Muscle of leg (tissue), 11 donors: ENCODE results near the gene FNDC10. TPM values are rescaled to one million over a fixed set of nuclear protein-coding genes. Genes with fewer than 3 reads are reported as not detected.
A peak's percentile ranks its signal among the peaks of the same experiment; 100 is the strongest.

Experiments used
- DNase-seq: peaks from one replicate; pipeline ENCODE4 v3.0.0; 2013
- H3K27ac ChIP-seq: one replicate; pipeline ENCODE4 v1.5.1; 2013; ENCODE audit warnings: mild to moderate bottlenecking, low read length, control low read depth
- H3K27me3 ChIP-seq: one replicate; pipeline ENCODE4 v1.6.1; 2013; ENCODE audit warnings: low read length; ENCODE audit not compliant: control insufficient read depth, insufficient read depth
- H3K36me3 ChIP-seq: one replicate; pipeline ENCODE4 v1.6.1; 2013; ENCODE audit warnings: low read length; ENCODE audit not compliant: control insufficient read depth, insufficient read depth
- H3K4me1 ChIP-seq: one replicate; pipeline ENCODE4 v1.6.1; 2013; ENCODE audit warnings: low read length; ENCODE audit not compliant: control insufficient read depth, insufficient read depth
- H3K4me3 ChIP-seq: one replicate; pipeline ENCODE4 v1.5.1; 2013; ENCODE audit warnings: low read length, control low read depth
- H3K9me3 ChIP-seq: replicated peaks from 2 replicates; pipeline ENCODE4 v1.6.1; 2013; ENCODE audit warnings: low read depth, low read length; ENCODE audit not compliant: control insufficient read depth
- WGBS: methylation state at CpG from one replicate; pipeline ENCODE4 v1.1.5; 2013; ENCODE audit warnings: missing lambda C conversion rate; ENCODE audit not compliant: insufficient coverage; 5-methylcytosine and 5-hydroxymethylcytosine counted together
- polyA plus RNA-seq, 8 donors: library from polyadenylated mRNA; unstranded; fragments of 120-200 nt; gene quantifications; one replicate each; pipeline versions ENCODE4 v1.2.1 to v1.2.3, GENCODE V29; 2013; ENCODE audit warnings: inconsistent platforms in 1 of 8, low replicate concordance in 1 of 8; ENCODE audit not compliant: insufficient read length in 8 of 8, insufficient read depth in 1 of 8
- total RNA-seq: library from RNA; stranded (reverse); fragments of 120-200 nt; gene quantifications from one replicate; pipeline ENCODE4 v1.2.4, GENCODE V29; 2013

Gene FNDC10
- total and polyA plus RNA-seq, 9 donors, result 0.62 to 3.3 (median 2.6) TPM

- Histone ChIP-seq H3K4me1 (peaks cover 47% of the 10 kb centered on the region), H3K36me3 (peaks cover 21% of the 10 kb centered on the region), H3K4me3 (peak within 1 kb of the TSS; percentile 100), H3K27me3 (no peaks in the 10 kb centered on the region), H3K27ac (peak within 1 kb of the TSS; percentile 100), H3K9me3 (no peaks in the 10 kb centered on the region)
- WGBS, result under 1% methylated on average over 107 of the region's 107 CpGs
- peak; percentile 98 for DNase-seq
These were observed 15.5 kb upstream of the FNDC10 start, which contains the start of gene MIB2 for GRCh38 chr1:1615256-1616044. MIB2 (plus strand) TSS chr1:1615500; CDS start chr1:1623453, 7,953 bp downstream.

GRCh38 chr1:1614954-1615255, 15.0 kb upstream of the FNDC10 start:
- Histone ChIP-seq H3K27me3 (no peaks in the 10 kb centered on the region), H3K27ac (peak overlapping the region; percentile 71), H3K4me1 (peaks cover 45% of the 10 kb centered on the region), H3K9me3 (no peaks in the 10 kb centered on the region), H3K36me3 (peaks cover 21% of the 10 kb centered on the region), H3K4me3 (peak overlapping the region; percentile 100)
- DNase-seq, result no peak
- under 1% methylated on average over 23 of the region's 23 CpGs for WGBS

- WGBS, result 29% methylated on average over 28 of the region's 30 CpGs
- H3K27ac ChIP-seq, result no peak overlapping the region
- DNase-seq, result no peak
These were observed 14.4 kb upstream of the FNDC10 start for GRCh38 chr1:1614204-1614953.

GRCh38 chr1:1613509-1614082, 13.7 kb upstream of the FNDC10 start:
- WGBS, result 83% methylated on average over 11 of the region's 11 CpGs
- H3K4me1 ChIP-seq, result peaks cover 38% of the 10 kb centered on the region
- no peaks in the 10 kb centered on the region for H3K9me3 ChIP-seq
- H3K27me3 ChIP-seq, result no peaks in the 10 kb centered on the region
- no peak overlapping the region for H3K4me3 ChIP-seq
- peaks cover 21% of the 10 kb centered on the region for H3K36me3 ChIP-seq
- DNase-seq, result no peak
- no peak overlapping the region for H3K27ac ChIP-seq

More at GRCh38 chr1:1614204-1614953, 14.4 kb upstream of the FNDC10 start:
- no peaks in the 10 kb centered on the region for H3K27me3 ChIP-seq
- H3K36me3 ChIP-seq, result peaks cover 21% of the 10 kb centered on the region
- peak overlapping the region; percentile 100 for H3K4me3 ChIP-seq
- H3K9me3 ChIP-seq, result no peaks in the 10 kb centered on the region
- peaks cover 39% of the 10 kb centered on the region for H3K4me1 ChIP-seq

- H3K27ac ChIP-seq, result peak overlapping the region; percentile 80
- WGBS, result no CpG with 5 or more reads among the region's 3 CpGs
- peaks cover 7% of the 10 kb centered on the region for H3K36me3 ChIP-seq
- no peaks in the 10 kb centered on the region for H3K27me3 ChIP-seq
- DNase-seq, result no peak
- no peak overlapping the region for H3K4me3 ChIP-seq
- no peaks in the 10 kb centered on the region for H3K9me3 ChIP-seq
- peaks cover 37% of the 10 kb centered on the region for H3K4me1 ChIP-seq
These were observed 12.1 kb upstream of the FNDC10 start for GRCh38 chr1:1612104-1612400.

- Histone ChIP-seq H3K4me1 (peaks cover 29% of the 10 kb centered on the region), H3K27ac (peak overlapping the region; percentile 85)
- 68% methylated on average over 8 of the region's 9 CpGs for WGBS
These were observed 10.9 kb upstream of the FNDC10 start for GRCh38 chr1:1610796-1611195.

GRCh38 chr1:1609822-1610485, 10.0 kb upstream of the FNDC10 start:
- Histone ChIP-seq H3K4me1 (peaks cover 29% of the 10 kb centered on the region), H3K27ac (peak overlapping the region; percentile 85), H3K4me3 (no peak overlapping the region), H3K27me3 (peaks cover 2% of the 10 kb centered on the region), H3K36me3 (peaks cover 5% of the 10 kb centered on the region), H3K9me3 (no peaks in the 10 kb centered on the region)
- 62% methylated on average over 5 of the region's 12 CpGs for WGBS
- DNase-seq, result no peak

More at GRCh38 chr1:1610796-1611195, 10.9 kb upstream of the FNDC10 start:
- Histone ChIP-seq H3K4me3 (no peak overlapping the region), H3K27me3 (no peaks in the 10 kb centered on the region), H3K36me3 (peaks cover 5% of the 10 kb centered on the region), H3K9me3 (no peaks in the 10 kb centered on the region)
- no peak for DNase-seq

- Histone ChIP-seq H3K4me1 (peaks cover 10% of the 10 kb centered on the region), H3K9me3 (no peaks in the 10 kb centered on the region), H3K27ac (no peak overlapping the region), H3K27me3 (peaks cover 27% of the 10 kb centered on the region), H3K36me3 (no peaks in the 10 kb centered on the region), H3K4me3 (no peak overlapping the region)
- 90% methylated on average over 13 of the region's 13 CpGs for WGBS
- DNase-seq, result no peak
These were observed 6.3 kb upstream of the FNDC10 start for GRCh38 chr1:1606232-1606631.

GRCh38 chr1:1605724-1606123, 5.8 kb upstream of the FNDC10 start:
- WGBS, result 90% methylated on average over 17 of the region's 17 CpGs
- no peak overlapping the region for H3K27ac ChIP-seq
- DNase-seq, result no peak
- H3K4me3 ChIP-seq, result no peak overlapping the region
- H3K9me3 ChIP-seq, result no peaks in the 10 kb centered on the region
- peaks cover 32% of the 10 kb centered on the region for H3K27me3 ChIP-seq
- peaks cover 7% of the 10 kb centered on the region for H3K4me1 ChIP-seq
- H3K36me3 ChIP-seq, result no peaks in the 10 kb centered on the region
